Tibial nerve (tissue), 3 donors: Measurements from ENCODE around the gene COL4A3.

Source experiments
- EP300 ChIP-seq, 2 donors: sonication (generic); formaldehyde crosslinking; IDR thresholded peaks; one replicate each; pipeline ENCODE4 v1.6.1; 2017; ENCODE audit warnings: antibody characterized with exemption in 2 of 2, mild to moderate bottlenecking in 1 of 2
- POLR2A ChIP-seq, 2 donors: fragments of 450-650 bp; IDR thresholded peaks; one replicate each; pipeline ENCODE4 v1.6.1; 2017; ENCODE audit warnings: antibody characterized with exemption in 2 of 2, mild to moderate bottlenecking in 2 of 2, moderate library complexity in 2 of 2

DNA sequence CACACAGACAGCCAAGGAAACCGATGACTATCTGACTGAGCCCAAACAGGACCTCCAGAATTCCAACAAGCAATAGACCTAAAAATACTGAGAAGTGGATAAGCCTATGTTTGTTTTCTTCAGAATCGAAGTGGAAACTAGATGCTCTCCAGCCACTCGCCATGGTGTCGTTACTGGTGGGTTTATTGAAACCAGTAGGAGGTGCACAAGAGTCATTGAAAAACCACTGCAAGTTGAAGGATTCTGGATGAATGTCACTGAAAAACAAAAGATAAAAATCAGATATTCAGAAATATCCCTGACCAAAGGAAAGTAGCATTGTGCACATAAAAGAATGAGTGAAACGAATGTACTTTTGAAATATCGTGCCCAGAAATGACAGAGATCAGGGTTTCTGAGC is 199.3 kb downstream of the COL4A3 start:
- TF ChIP-seq POLR2A (IDR thresholded peaks at IDR 0.05) (no peak), EP300 (IDR thresholded peaks at IDR 0.05) (no peak)
